IPS-20b (cell line): ENCODE measurements around the gene FCER2.
A peak's percentile ranks its signal among the peaks of the same experiment; 100 is the strongest.

Experiments used
- H3K27ac ChIP-seq: one replicate; pipeline ENCODE4 v1.5.1; 2013; ENCODE audit warnings: low read length
- H3K27me3 ChIP-seq: 2 replicates; pipeline ENCODE4 v1.6.1; 2013; ENCODE audit warnings: mild to moderate bottlenecking, low read length, inconsistent platforms; ENCODE audit not compliant: insufficient read depth
- H3K36me3 ChIP-seq: 2 replicates; pipeline ENCODE4 v1.6.1; 2013; ENCODE audit warnings: low read depth, mild to moderate bottlenecking, inconsistent platforms, low read length, moderate library complexity; ENCODE audit not compliant: insufficient read depth
- H3K4me1 ChIP-seq: 2 replicates; pipeline ENCODE4 v1.6.1; 2013; ENCODE audit warnings: mild to moderate bottlenecking, control low read depth, inconsistent platforms, low read length, moderate library complexity; ENCODE audit not compliant: insufficient read depth
- H3K4me3 ChIP-seq: 2 replicates; pipeline ENCODE4 v1.5.1; 2013; ENCODE audit warnings: mild to moderate bottlenecking, low read length, inconsistent platforms
- H3K9ac ChIP-seq: 2 replicates; pipeline ENCODE4 v1.6.1; 2013; ENCODE audit warnings: low read depth, mild to moderate bottlenecking, inconsistent platforms, low read length, moderate library complexity
- H3K9me3 ChIP-seq: 2 replicates; pipeline ENCODE4 v1.6.1; 2013; ENCODE audit warnings: mild to moderate bottlenecking, low read depth, low read length, inconsistent platforms; ENCODE audit not compliant: insufficient read depth

The FCER2 gene

DNA sequence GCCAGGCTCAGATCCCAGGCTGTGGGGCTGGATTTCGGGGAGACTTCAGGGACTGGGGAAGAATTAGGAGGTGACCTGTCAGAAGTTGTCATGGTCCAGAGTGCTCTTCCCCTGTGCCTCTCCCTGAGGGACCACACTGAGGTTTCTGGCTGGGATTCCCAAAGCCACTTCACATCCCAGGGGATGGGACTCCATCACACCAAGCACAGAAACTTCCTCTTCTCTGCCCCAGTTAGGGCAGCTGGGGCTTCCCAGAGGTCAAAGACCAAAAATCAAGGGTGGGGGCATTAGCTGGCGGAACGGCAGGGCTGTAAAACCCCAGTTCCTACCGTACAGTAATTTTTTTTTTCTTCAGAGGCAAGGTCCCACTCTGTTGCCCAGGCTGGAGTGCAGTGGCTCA is 7.4 kb downstream of the FCER2 start:
- no peak overlapping the region for H3K4me3 ChIP-seq
- no peaks in the 10 kb centered on the region for H3K9me3 ChIP-seq
- H3K27ac ChIP-seq = no peak overlapping the region
- H3K36me3 ChIP-seq = no peaks in the 10 kb centered on the region
- no peaks in the 10 kb centered on the region; the same call in 1 of the 2 replicates for H3K4me1 ChIP-seq
- H3K9ac ChIP-seq = no peak overlapping the region
- peaks cover 14% of the 10 kb centered on the region for H3K27me3 ChIP-seq

DNA sequence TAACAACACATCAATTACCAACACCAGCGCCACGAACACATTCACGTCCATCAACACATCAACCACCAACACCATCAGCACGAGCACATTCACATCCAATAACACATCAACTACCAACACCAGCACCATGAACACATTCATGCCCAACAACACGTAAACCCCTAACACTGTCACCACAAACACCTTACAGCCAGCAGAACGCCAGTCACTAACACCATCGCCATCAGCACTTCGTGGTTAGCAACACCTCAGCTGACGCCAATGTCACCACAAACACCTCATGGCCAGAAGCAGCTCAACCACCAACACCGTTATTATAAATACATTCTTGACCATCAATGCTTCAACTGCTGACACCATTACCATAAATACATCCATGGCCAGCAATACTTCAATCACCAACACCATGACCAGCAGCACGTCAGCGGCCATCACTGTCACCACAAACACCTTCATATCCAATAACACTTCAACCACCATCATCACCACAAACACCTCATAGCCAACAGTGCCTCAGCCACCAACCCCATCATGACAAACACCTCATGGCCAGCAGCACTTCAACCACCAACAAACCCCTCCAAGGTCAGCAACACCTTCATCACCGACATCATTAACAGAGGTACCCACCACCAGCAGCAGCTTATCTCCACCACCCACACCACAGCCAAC is 9.4 kb downstream of the FCER2 start:
- no peaks in the 10 kb centered on the region for H3K36me3 ChIP-seq
- no peak overlapping the region for H3K9ac ChIP-seq
- peaks cover 7% of the 10 kb centered on the region for H3K27me3 ChIP-seq
- H3K9me3 ChIP-seq = no peaks in the 10 kb centered on the region
- no peak overlapping the region for H3K4me3 ChIP-seq
- H3K4me1 ChIP-seq = no peaks in the 10 kb centered on the region; the same call in 1 of the 2 replicates
- H3K27ac ChIP-seq = no peak overlapping the region

DNA sequence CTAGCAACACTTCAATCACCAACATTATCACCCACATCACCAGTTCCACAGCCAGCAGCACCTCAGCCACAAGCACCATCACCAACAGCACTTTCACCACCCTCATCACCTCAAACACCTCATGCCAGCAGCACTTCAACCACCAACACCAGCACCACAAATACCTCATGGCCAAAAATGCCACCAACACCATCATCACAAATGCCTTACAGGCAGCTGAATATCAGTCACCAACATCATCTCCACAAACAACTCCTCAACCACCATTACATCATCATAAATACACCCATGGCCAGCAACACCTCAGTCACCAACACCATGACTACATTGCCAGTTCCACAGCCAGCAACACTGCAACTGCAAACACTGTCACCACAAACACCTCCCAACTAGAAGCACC is 10.4 kb downstream of the FCER2 start:
- Histone ChIP-seq H3K4me1 (no peaks in the 10 kb centered on the region), H3K27ac (no peak overlapping the region), H3K27me3 (peaks cover 6% of the 10 kb centered on the region; the same call in 1 of the 2 replicates), H3K36me3 (no peaks in the 10 kb centered on the region), H3K4me3 (no peak overlapping the region), H3K9ac (no peak overlapping the region), H3K9me3 (no peaks in the 10 kb centered on the region)

DNA sequence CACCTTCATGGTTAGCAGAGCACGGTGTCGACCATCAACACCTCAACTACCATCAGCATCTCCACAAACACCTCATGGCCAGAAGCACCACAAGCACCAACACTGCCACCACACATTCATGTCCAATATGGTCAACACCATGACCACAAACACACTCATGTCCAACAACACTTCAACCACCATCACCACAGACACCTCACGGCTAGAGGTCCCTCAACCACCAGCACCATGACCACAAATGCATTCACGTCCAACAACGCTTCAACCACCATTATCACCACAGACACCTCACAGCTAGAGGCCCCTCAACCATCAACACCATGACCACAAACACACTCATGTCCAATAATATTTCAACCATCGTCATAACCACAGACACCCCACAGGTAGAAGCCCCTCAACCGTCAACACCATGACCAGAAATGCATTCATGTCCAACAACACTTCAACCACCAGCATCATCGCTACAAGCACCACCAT is 11.1 kb downstream of the FCER2 start:
- no peaks in the 10 kb centered on the region for H3K4me1 ChIP-seq
- H3K27ac ChIP-seq = no peak overlapping the region
- H3K27me3 ChIP-seq = peaks cover 6% of the 10 kb centered on the region; the same call in 1 of the 2 replicates
- no peaks in the 10 kb centered on the region for H3K9me3 ChIP-seq
- no peaks in the 10 kb centered on the region for H3K36me3 ChIP-seq
- no peak overlapping the region for H3K9ac ChIP-seq
- H3K4me3 ChIP-seq = no peak overlapping the region

DNA sequence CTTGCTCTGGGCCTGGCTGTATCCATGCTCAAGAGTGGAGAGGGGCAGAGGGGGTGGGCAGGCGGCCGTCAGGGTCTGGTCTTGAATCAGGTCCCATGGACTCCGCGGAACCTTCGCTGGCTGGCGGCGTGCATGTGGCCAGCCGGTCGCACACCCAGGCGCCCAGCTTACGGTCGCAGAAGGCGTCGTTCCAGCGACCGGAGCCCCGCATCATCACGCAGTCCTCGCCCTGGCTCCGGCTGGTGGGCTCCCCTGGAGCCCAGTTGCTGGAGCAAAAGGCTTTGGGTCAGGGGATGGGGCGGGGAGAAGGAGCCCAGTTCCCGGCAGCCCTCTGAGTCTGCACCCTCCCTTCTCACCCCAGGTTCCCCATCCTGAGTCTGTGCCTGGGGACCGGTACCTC is 12.8 kb downstream of the FCER2 start:
- Histone ChIP-seq H3K27me3 (peaks cover 6% of the 10 kb centered on the region; the same call in 1 of the 2 replicates), H3K9ac (no peak overlapping the region), H3K27ac (no peak overlapping the region), H3K4me3 (no peak overlapping the region), H3K9me3 (no peaks in the 10 kb centered on the region), H3K36me3 (no peaks in the 10 kb centered on the region), H3K4me1 (no peaks in the 10 kb centered on the region; the same call in 1 of the 2 replicates)

DNA sequence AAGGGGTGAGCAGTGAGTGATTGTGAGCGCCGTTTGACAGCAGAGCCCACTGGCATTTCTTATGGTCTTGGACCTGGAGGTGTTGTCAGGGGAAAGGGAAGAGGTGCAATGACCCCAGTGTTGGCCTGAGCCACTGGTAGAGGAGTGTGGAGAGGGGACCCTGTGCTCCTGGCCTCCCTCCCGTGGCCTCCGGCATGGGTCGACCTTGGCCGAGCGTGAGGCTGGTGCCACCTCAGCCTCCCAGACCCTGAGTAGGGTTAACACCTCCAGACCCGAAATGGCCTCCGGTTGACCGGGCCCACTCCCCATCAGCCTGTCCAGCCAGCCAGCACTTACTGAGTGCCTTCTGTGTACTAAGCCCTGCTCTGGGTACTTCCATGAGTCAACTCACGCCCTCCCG is 14.8 kb downstream of the FCER2 start:
- Histone ChIP-seq H3K36me3 (peaks cover 14% of the 10 kb centered on the region), H3K4me3 (no peak overlapping the region), H3K9me3 (no peaks in the 10 kb centered on the region), H3K27me3 (0 out of 2 replicates have a peak, but pooled peaks cover under 1% of the 10 kb centered on the region), H3K9ac (no peak overlapping the region), H3K4me1 (no peaks in the 10 kb centered on the region; the same call in 1 of the 2 replicates), H3K27ac (no peak overlapping the region)

DNA sequence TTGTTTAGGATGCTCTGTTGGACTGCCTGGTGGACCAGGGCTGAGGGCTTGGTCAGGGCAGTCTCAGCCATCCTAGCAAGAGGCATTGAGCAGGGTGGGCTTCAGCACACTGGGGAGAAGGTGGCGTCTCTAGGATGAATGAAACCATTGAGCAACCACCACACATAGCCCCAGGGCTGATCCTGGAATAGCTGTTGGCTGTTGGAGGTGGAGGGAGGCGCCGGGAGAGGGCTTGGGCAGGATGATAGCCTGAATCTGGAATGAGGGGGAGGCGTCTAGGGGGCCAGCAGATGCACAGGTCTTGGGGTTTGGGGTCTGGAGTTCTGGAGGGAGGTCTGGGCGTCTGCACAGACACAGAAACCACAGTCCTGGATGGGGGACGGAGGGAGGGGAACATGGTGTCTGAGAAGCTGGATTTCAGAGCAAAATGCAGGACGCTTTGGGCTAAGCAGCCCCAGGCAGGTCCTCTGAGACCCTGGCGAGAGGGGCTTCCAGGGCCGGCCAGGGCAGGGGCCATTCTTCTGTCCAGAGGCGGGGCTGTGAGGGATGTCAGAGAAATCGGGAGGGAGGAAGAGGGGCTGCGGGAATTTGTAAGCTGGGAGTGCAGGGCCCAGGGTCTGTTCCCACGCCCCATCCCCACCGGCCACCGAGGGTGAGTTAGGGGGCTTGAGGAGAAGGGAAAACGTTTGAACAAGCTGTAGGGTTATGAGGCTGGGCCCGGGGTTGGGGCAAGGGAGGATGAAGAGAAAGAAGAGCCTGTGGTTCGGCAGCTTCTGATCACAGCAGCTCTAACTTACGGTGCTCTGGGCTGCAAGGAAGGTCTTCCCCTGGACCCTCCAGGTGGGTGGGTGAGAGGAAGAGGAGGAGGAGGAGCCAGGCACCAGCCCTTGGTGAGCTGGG is 16.1 kb downstream of the FCER2 start:
- no peaks in the 10 kb centered on the region; the same call in 1 of the 2 replicates for H3K4me1 ChIP-seq
- H3K9ac ChIP-seq = no peak overlapping the region
- H3K4me3 ChIP-seq = no peak overlapping the region
- no peak overlapping the region for H3K27ac ChIP-seq
- H3K27me3 ChIP-seq = no peaks in the 10 kb centered on the region
- H3K36me3 ChIP-seq = peaks cover 15% of the 10 kb centered on the region
- H3K9me3 ChIP-seq = no peaks in the 10 kb centered on the region

DNA sequence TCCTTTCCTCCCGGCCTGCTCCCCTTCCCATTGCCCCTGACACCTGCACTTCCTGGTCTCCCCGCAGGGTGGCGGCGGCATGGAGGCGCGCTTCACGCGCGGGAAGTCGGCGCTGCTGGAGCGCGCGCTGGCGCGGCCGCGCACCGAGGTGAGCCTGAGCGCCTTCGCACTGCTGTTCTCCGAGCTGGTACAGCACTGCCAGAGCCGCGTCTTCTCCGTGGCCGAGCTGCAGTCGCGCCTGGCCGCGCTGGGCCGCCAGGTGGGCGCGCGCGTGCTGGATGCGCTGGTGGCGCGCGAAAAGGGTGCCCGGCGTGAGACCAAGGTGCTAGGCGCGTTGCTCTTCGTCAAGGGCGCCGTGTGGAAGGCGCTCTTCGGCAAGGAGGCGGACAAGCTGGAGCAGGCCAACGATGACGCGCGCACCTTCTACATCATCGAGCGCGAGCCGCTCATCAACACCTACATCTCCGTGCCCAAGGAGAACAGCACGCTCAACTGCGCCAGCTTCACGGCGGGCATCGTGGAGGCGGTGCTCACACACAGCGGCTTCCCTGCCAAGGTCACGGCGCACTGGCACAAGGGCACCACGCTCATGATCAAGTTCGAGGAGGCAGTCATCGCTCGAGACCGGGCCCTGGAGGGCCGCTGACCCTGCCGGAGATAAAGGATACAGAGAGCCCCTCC is 19.6 kb downstream of the FCER2 start:
- Histone ChIP-seq H3K9me3 (no peaks in the 10 kb centered on the region), H3K4me1 (no peaks in the 10 kb centered on the region; the same call in 1 of the 2 replicates), H3K9ac (peak overlapping the region; percentile 52; the same call in 1 of the 2 replicates), H3K27me3 (peaks cover 16% of the 10 kb centered on the region), H3K27ac (no peak overlapping the region), H3K36me3 (peaks cover 15% of the 10 kb centered on the region), H3K4me3 (peak overlapping the region; percentile 87; the same call in 1 of the 2 replicates)

DNA sequence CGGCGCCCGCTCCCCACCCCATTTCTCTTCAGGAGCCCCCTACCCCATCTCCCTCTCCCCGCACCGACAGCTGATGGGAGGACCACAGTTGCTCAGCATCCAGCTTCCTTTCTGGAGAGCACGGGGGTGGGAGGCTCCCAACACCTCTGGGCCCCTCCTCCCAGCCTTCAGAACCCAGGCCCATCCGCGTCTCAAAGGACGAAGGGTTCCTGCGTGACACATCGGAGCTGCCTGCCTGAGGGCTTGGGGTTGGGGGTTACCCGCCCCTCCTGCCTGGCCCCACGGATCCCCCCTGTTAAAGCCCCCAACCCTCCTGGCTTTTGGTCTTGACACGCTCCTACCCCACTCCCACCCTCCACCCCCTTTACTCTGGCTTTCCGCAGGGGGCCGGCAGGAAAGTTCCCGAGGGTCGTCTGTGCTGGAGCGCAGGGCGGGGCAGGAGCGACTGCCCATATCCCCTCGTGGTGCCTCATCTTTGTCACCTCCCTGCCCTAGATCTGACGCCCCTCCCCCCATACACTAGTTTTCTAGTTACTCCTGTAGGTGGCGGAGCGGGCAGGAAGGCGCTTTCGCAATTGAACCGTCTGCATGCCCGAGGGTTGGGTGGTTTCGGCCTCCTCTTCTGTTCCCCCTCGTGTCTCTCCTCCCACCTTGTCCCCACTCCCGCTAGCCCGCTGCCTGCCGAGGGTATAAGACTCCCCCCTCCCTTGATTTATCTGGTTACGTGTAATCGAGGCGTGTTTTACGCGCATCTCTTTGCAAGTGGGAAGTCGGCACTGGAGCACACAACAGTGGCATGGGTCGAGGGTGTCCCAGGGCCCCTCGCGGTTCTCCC is 20.4 kb downstream of the FCER2 start:
- Histone ChIP-seq H3K4me3 (peak overlapping the region; percentile 87), H3K4me1 (no peaks in the 10 kb centered on the region; the same call in 1 of the 2 replicates), H3K9ac (peak overlapping the region; percentile 83; the same call in 1 of the 2 replicates), H3K9me3 (no peaks in the 10 kb centered on the region), H3K27me3 (peaks cover 24% of the 10 kb centered on the region), H3K27ac (no peak overlapping the region), H3K36me3 (peaks cover 15% of the 10 kb centered on the region)

DNA sequence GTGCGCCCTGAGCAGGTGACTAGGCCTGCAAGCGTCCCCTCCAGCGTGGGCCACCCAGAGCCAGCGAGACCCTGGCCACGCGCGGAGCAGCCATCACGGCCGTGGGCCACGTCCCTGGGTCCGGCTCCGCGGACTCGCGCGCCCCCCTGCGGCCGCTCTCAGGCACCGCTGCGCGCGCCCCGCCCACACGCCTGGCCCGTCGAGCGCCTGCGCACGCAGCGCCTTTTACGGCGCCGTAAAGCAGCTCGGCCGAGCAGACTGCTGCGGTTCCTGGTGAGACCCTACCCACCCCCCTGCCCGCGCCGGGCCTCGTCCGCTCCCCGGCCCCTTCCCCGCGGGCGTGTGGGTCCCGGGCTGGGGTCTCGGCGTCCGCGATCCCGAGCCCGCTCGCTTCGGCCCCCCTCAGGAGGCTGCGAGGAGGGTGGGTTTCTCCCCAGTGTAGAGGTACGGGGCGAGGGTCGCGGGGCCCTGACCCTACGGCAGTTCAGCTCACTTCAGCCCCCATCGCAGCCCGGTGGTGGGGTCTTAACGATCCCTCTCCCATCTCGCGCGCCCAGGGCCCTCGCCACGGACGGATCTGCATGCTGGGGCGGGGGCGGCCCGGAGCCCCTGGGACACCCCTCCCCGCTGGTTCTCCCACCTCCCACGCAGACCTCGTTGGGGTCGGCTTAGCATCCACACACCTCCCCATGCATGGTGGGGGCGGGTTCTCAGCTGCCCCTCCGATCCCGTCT is 21.2 kb downstream of the FCER2 start, which contains the start of gene TRAPPC5:
TSS of gene TRAPPC5 (plus strand) at position 228 of the 734 bp plus-strand sequence. CDS start 1,421 bp downstream, outside the sequence.
- Histone ChIP-seq H3K4me3 (peak within 1 kb of the TSS; percentile 87), H3K9me3 (no peaks in the 10 kb centered on the region), H3K4me1 (no peaks in the 10 kb centered on the region; the same call in 1 of the 2 replicates), H3K27ac (no peak within 1 kb of the TSS), H3K9ac (peak within 1 kb of the TSS; percentile 83), H3K27me3 (peaks cover 28% of the 10 kb centered on the region), H3K36me3 (peaks cover 15% of the 10 kb centered on the region)
